IPS DF 6.9 (cell line): ENCODE measurements around the gene ELP2.

Source experiments
- DNase-seq: peaks from one replicate; pipeline ENCODE4 v3.0.0-alpha.2; 2013; ENCODE audit warnings: low read depth, low spot score
- H3K27ac ChIP-seq: one replicate; pipeline ENCODE4 v1.5.1; 2013; ENCODE audit warnings: low read length, control low read depth
- H3K27me3 ChIP-seq: 2 replicates; pipeline ENCODE4 v1.6.1; 2013; ENCODE audit warnings: mild to moderate bottlenecking, low read length; ENCODE audit not compliant: control insufficient read depth, insufficient read depth
- H3K36me3 ChIP-seq: 2 replicates; pipeline ENCODE4 v1.6.1; 2013; ENCODE audit warnings: low read length; ENCODE audit not compliant: control insufficient read depth, insufficient read depth
- H3K4me1 ChIP-seq: 2 replicates; pipeline ENCODE4 v1.6.1; 2013; ENCODE audit warnings: low read length; ENCODE audit not compliant: control insufficient read depth, insufficient read depth
- H3K4me3 ChIP-seq: 2 replicates; pipeline ENCODE4 v1.5.1; 2013; ENCODE audit warnings: mild to moderate bottlenecking, low read length
- H3K9me3 ChIP-seq: 2 replicates; pipeline ENCODE4 v1.6.1; 2013; ENCODE audit warnings: low read length, inconsistent platforms; ENCODE audit not compliant: control insufficient read depth, insufficient read depth
- WGBS: extraction: QIAGEN DNeasy Blood & Tissue Kit; methylation state at CpG from one replicate; pipeline ENCODE4 v1.1.7; 2013; ENCODE audit warnings: mixed read lengths, missing lambda C conversion rate; ENCODE audit not compliant: insufficient read length, insufficient coverage; 5-methylcytosine and 5-hydroxymethylcytosine counted together

Gene ELP2

DNA sequence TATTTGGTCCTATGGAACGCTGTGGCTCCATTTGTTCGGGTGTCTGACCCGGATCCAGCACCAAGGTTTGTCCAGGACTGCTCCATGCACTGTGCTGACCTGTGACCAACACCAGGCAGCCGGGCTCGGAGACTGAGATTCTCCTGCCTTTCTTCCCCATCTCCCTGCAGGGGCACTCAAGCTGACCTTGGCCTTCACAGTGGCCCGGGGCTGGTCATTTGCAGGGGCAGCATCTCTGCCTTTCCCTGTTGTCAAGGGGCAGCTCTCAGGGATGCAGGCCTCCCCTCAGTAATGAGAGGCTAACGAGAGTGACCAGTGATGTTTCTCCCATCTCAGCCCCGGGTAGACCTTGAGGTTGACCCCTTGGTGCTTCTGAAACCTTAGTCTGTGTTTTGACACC, 85.1 kb downstream of the ELP2 start:
- no peak for DNase-seq
- Histone ChIP-seq H3K36me3 (no peaks in the 10 kb centered on the region), H3K27ac (no peak overlapping the region), H3K4me1 (no peaks in the 10 kb centered on the region), H3K4me3 (no peak overlapping the region), H3K9me3 (no peaks in the 10 kb centered on the region; the same call in 1 of the 2 replicates), H3K27me3 (no peaks in the 10 kb centered on the region)
- WGBS, result no CpG with 5 or more reads among the region's 8 CpGs

DNA sequence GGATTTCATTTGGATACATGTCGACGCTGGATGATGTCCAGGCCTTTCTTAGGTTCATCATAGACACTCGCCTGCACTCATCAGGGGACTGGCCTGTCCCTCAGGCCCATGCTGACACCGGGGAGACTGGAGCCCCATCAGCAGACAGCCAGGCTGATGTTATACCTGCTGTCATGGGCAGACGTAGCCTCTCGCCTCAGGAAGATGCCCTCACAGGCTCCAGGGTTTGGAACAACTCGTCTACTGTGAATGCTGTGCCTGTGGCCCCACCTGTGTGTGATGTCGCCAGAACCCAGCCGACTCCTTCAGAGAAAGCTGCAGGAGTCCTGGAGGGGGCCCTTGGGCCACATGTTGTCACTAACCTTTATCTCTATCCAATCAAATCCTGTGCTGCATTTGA, 85.9 kb downstream of the ELP2 start:
- no peaks in the 10 kb centered on the region; the same call in 1 of the 2 replicates for H3K9me3 ChIP-seq
- H3K4me3 ChIP-seq, result no peak overlapping the region
- WGBS, result no CpG with 5 or more reads among the region's 9 CpGs
- no peak overlapping the region for H3K27ac ChIP-seq
- no peaks in the 10 kb centered on the region for H3K27me3 ChIP-seq
- DNase-seq, result no peak
- H3K36me3 ChIP-seq, result no peaks in the 10 kb centered on the region
- H3K4me1 ChIP-seq, result no peaks in the 10 kb centered on the region

DNA sequence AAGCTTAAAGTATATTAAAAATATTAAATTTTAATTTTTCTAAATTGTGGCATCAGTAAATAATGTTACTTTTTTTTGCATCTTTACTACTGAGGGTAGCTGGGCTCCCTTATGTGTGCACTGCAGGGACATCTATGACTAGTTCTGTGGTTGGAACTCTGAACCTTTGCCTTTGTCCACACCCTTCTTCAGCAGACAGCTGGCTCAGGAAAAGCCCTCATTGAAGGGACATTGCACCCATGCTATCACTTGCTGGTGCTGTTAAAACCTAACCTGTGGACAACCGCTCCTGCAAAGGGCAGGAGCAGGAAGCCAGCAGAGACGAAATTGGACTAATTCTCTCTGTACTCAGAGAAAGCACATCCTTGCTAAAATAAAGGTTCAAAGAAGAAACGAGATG, 87.6 kb downstream of the ELP2 start:
- no CpG with 5 or more reads among the region's 3 CpGs for WGBS
- Histone ChIP-seq H3K9me3 (no peaks in the 10 kb centered on the region; the same call in 1 of the 2 replicates), H3K4me1 (no peaks in the 10 kb centered on the region), H3K36me3 (no peaks in the 10 kb centered on the region), H3K4me3 (no peak overlapping the region), H3K27ac (no peak overlapping the region), H3K27me3 (no peaks in the 10 kb centered on the region)
- DNase-seq, result no peak

DNA sequence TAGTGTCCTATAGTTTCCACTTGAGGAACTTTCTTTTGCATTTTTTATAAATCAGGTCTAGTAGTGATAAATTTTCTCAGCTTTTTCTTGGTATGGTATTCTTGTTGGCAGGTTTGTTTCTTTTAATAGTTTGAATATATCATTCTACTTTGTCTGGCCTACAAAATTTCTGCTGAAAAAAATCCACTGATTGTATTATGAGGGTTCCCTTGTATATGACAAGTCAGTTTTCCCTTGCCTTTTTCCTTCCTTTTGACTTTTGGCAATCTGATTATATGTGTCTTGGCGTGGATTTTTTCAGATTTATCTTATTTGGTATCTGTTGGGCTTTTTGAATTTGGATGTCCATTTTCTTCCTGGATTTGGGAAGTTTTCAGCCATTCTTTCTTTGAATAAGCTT, 99.5 kb downstream of the ELP2 start:
- H3K27ac ChIP-seq, result no peak overlapping the region
- H3K27me3 ChIP-seq, result no peaks in the 10 kb centered on the region
- WGBS, result no CpG with 5 or more reads among the region's 1 CpG
- H3K4me1 ChIP-seq, result no peaks in the 10 kb centered on the region
- H3K9me3 ChIP-seq, result no peaks in the 10 kb centered on the region
- H3K4me3 ChIP-seq, result no peak overlapping the region
- DNase-seq, result no peak
- H3K36me3 ChIP-seq, result no peaks in the 10 kb centered on the region
